Liver (tissue), 9 donors: ENCODE measurements around the gene PPIA. TPM values are rescaled to one million over a fixed set of nuclear protein-coding genes. Genes with fewer than 3 reads are reported as not detected.

Experiments
- DNase-seq: peaks from one replicate; pipeline ENCODE4 v3.0.0-alpha.2; 2017; ENCODE audit warnings: low spot score
- H3K27ac ChIP-seq, 2 donors: one replicate each; pipeline ENCODE4 v1.7.0; 2013; ENCODE audit warnings: inconsistent platforms in 2 of 2, low read length in 2 of 2, control low read depth in 1 of 2, low read depth in 1 of 2, mild to moderate bottlenecking in 1 of 2
- H3K27me3 ChIP-seq, 4 donors: one replicate each; pipeline versions ENCODE4 v1.6.1 to v1.7.0; 2013; ENCODE audit warnings: low read length in 3 of 4, inconsistent platforms in 1 of 4, mild to moderate bottlenecking in 1 of 4, moderate library complexity in 1 of 4; ENCODE audit not compliant: control insufficient read depth in 4 of 4, insufficient read depth in 4 of 4
- H3K36me3 ChIP-seq, 4 donors: one replicate each; pipeline versions ENCODE4 v1.6.1 to v1.7.0; 2013; ENCODE audit warnings: low read length in 3 of 4, mild to moderate bottlenecking in 3 of 4, low read depth in 1 of 4, moderate library complexity in 1 of 4; ENCODE audit not compliant: control insufficient read depth in 4 of 4, insufficient read depth in 3 of 4
- H3K4me1 ChIP-seq, 4 donors: one replicate each; pipeline versions ENCODE4 v1.6.1 to v1.7.0; 2013; ENCODE audit warnings: low read length in 3 of 4, mild to moderate bottlenecking in 3 of 4, moderate library complexity in 1 of 4; ENCODE audit not compliant: control insufficient read depth in 4 of 4, insufficient read depth in 4 of 4
- H3K4me3 ChIP-seq, 3 donors: one replicate each; pipeline versions ENCODE4 v1.6.1 to v1.7.0; 2013; ENCODE audit warnings: low read length in 3 of 3, control low read depth in 1 of 3, low read depth in 1 of 3, mild to moderate bottlenecking in 1 of 3
- H3K9ac ChIP-seq, 2 donors: one replicate each; pipeline ENCODE4 v1.7.0; 2013; ENCODE audit warnings: low read length in 2 of 2, mild to moderate bottlenecking in 2 of 2, moderate library complexity in 2 of 2, control low read depth in 1 of 2, low read depth in 1 of 2
- H3K9me3 ChIP-seq, 4 donors: one replicate each; pipeline versions ENCODE4 v1.6.1 to v1.7.0; 2013; ENCODE audit warnings: low read length in 3 of 4; ENCODE audit not compliant: control insufficient read depth in 4 of 4
- ATF3 ChIP-seq: IDR thresholded peaks from 2 replicates; pipeline ENCODE4 v1.6.1; 2016; ENCODE audit warnings: antibody characterized with exemption
- CTCF ChIP-seq: fragments of 150-350 bp; IDR thresholded peaks from 2 replicates; pipeline ENCODE4 v1.5.1; 2017; ENCODE audit warnings: improper control_type of control experiment, low read depth, low read length; ENCODE audit not compliant: missing input control
- EGR1 ChIP-seq, 2 donors: IDR thresholded peaks; 2 replicates each; pipeline ENCODE4 v1.6.1; 2016 to 2018; ENCODE audit warnings: antibody characterized with exemption in 2 of 2, low read depth in 2 of 2
- FOXA1 ChIP-seq: IDR thresholded peaks from 2 replicates; pipeline ENCODE4 v1.6.1; 2016; ENCODE audit warnings: antibody characterized with exemption
- FOXA2 ChIP-seq: IDR thresholded peaks from 2 replicates; pipeline ENCODE4 v1.6.1; 2016; ENCODE audit warnings: antibody characterized with exemption
- GABPA ChIP-seq, 2 donors: IDR thresholded peaks in 1 of 2; conservative IDR thresholded peaks in 1 of 2; 2 replicates each; pipeline ENCODE4 v1.6.1; 2016; ENCODE audit warnings: antibody characterized with exemption in 2 of 2, mild to moderate bottlenecking in 1 of 2, moderate library complexity in 1 of 2
- HNF4A ChIP-seq, 2 donors: conservative IDR thresholded peaks; 2 replicates each; pipeline ENCODE4 v1.6.1; 2016; ENCODE audit warnings: antibody characterized with exemption in 2 of 2, mild to moderate bottlenecking in 2 of 2
- HNF4G ChIP-seq: IDR thresholded peaks from 2 replicates; pipeline ENCODE4 v1.6.1; 2016; ENCODE audit warnings: antibody characterized with exemption
- JUND ChIP-seq, 2 donors: IDR thresholded peaks; 2 replicates each; pipeline ENCODE4 v1.6.1; 2016; ENCODE audit warnings: antibody characterized with exemption in 2 of 2
- MAX ChIP-seq: IDR thresholded peaks from 2 replicates; pipeline ENCODE4 v1.6.1; 2016; ENCODE audit warnings: antibody characterized with exemption
- NR2F2 ChIP-seq: IDR thresholded peaks from 2 replicates; pipeline ENCODE4 v1.6.1; 2016; ENCODE audit warnings: antibody characterized with exemption
- RAD21 ChIP-seq, 2 donors: IDR thresholded peaks; 2 replicates each; pipeline ENCODE4 v1.6.1; 2016; ENCODE audit warnings: antibody characterized with exemption in 2 of 2, mild to moderate bottlenecking in 2 of 2
- REST ChIP-seq: IDR thresholded peaks from 2 replicates; pipeline ENCODE4 v1.6.1; 2016; ENCODE audit warnings: antibody characterized with exemption, mild to moderate bottlenecking
- RXRA ChIP-seq, 2 donors: IDR thresholded peaks; 2 replicates each; pipeline ENCODE4 v1.6.1; 2017 to 2018; ENCODE audit warnings: antibody characterized with exemption in 2 of 2, mild to moderate bottlenecking in 1 of 2
- SP1 ChIP-seq: IDR thresholded peaks from 2 replicates; pipeline ENCODE4 v1.6.1; 2018; ENCODE audit warnings: antibody characterized with exemption, mild to moderate bottlenecking
- TAF1 ChIP-seq: conservative IDR thresholded peaks from 2 replicates; pipeline ENCODE4 v1.6.1; 2016; ENCODE audit warnings: antibody characterized with exemption, mild to moderate bottlenecking
- YY1 ChIP-seq: IDR thresholded peaks from 2 replicates; pipeline ENCODE4 v1.6.1; 2016; ENCODE audit warnings: antibody characterized with exemption, mild to moderate bottlenecking
- ZBTB33 ChIP-seq: IDR thresholded peaks from 2 replicates; pipeline ENCODE4 v1.6.1; 2016; ENCODE audit warnings: antibody characterized with exemption
- WGBS: extraction: QIAGEN DNeasy Blood & Tissue Kit; methylation state at CpG from one replicate; pipeline ENCODE4 v1.1.7; 2013; 5-methylcytosine and 5-hydroxymethylcytosine counted together
- polyA plus RNA-seq, 2 donors: library from polyadenylated mRNA; stranded (reverse) in 1 of 2; unstranded in 1 of 2; fragments of 200-250 nt in 1 of 2; fragments of >200 nt in 1 of 2; fragmentation: Nextera tagmentation in 1 of 2; extraction: Ambion mirVana in 1 of 2; gene quantifications; one replicate each; pipeline versions ENCODE4 v1.2.1 to v1.2.3, GENCODE V29; 2013 to 2015
- total RNA-seq, 2 donors: library from RNA; depleted of rRNA; stranded (reverse); fragments of >200 nt; gene quantifications; one replicate each; pipeline ENCODE4 v1.2.3, GENCODE V29; 2014
- donor health status: healthy.
- donor health status: healthy.
- donor health status: healthy.
- donor health status: healthy.
- donor health status: healthy.

Gene PPIA
- total and polyA plus RNA-seq, 4 donors = 834 to 1,873 (median 1,399) TPM

- Histone ChIP-seq H3K36me3 (no peaks in the 10 kb centered on the region), H3K9me3 (peaks cover 0 to 3% (median under 1%) of the 10 kb centered on the region in 4 donors), H3K4me1 (no peaks in the 10 kb centered on the region), H3K4me3 (no peak overlapping the region), H3K27me3 (no peaks in the 10 kb centered on the region), H3K9ac (no peak overlapping the region), H3K27ac (no peak overlapping the region)
- 80% methylated on average over 4 of the region's 4 CpGs for WGBS
- DNase-seq = no peak
- TF ChIP-seq CTCF (no peak), GABPA (IDR thresholded peaks at IDR 0.05 in 1 of 2, conservative IDR thresholded peaks at IDR 0.05 in 1 of 2) (no peak), HNF4A (conservative IDR thresholded peaks at IDR 0.05) (no peak), MAX (no peak), RAD21 (IDR thresholded peaks at IDR 0.05) (no peak), FOXA1 (no peak), JUND (IDR thresholded peaks at IDR 0.05) (no peak), TAF1 (no peak), YY1 (no peak), ATF3 (no peak), ZBTB33 (no peak), HNF4G (no peak), REST (no peak), FOXA2 (no peak), EGR1 (IDR thresholded peaks at IDR 0.05; ENCODE audit: low read depth in 2 of 2) (no peak), RXRA (IDR thresholded peaks at IDR 0.05) (no peak), NR2F2 (no peak)
Measured at GRCh38 chr7:44787041-44787440, 9.4 kb upstream of the PPIA start.

GRCh38 chr7:44787762-44788161, 8.7 kb upstream of the PPIA start:
- 90% methylated on average over 3 of the region's 3 CpGs for WGBS
- no peak overlapping the region for H3K4me3 ChIP-seq
- H3K9me3 ChIP-seq = peaks cover 0 to 3% (median under 1%) of the 10 kb centered on the region in 4 donors
- H3K9ac ChIP-seq = no peak overlapping the region
- no peaks in the 10 kb centered on the region for H3K4me1 ChIP-seq
- H3K27me3 ChIP-seq = no peaks in the 10 kb centered on the region
- no peaks in the 10 kb centered on the region for H3K36me3 ChIP-seq
- no peak for DNase-seq
- H3K27ac ChIP-seq = no peak overlapping the region
- TF ChIP-seq TAF1 = no peak
- no peak for TF ChIP-seq HNF4A (conservative IDR thresholded peaks at IDR 0.05)
- no peak for TF ChIP-seq MAX
- TF ChIP-seq HNF4G = no peak
- no peak for TF ChIP-seq SP1
- no peak for TF ChIP-seq ZBTB33
- TF ChIP-seq NR2F2 = no peak
- TF ChIP-seq RXRA (IDR thresholded peaks at IDR 0.05) = no peak
- TF ChIP-seq REST = no peak
- TF ChIP-seq ATF3 = no peak
- TF ChIP-seq GABPA (IDR thresholded peaks at IDR 0.05 in 1 of 2, conservative IDR thresholded peaks at IDR 0.05 in 1 of 2) = no peak
